MM.1S (cell line): Measurements from ENCODE around the gene CNPY1.

Source experiments
- EZH2 ChIP-seq: fragments of 300-600 bp; sonication (generic); optimal IDR thresholded peaks from 2 replicates; pipeline ENCODE3; 2017; ENCODE audit warnings: low read depth, mild to moderate bottlenecking, antibody characterized with exemption, low read length, mixed read lengths
- EZH2phosphoT487 ChIP-seq: fragments of 300-600 bp; sonication (generic); IDR thresholded peaks from 2 replicates; pipeline ENCODE4 v1.6.1; 2018; ENCODE audit warnings: antibody characterized with exemption, low read length
- TF ChIP-seq, protein P1 (sequence below): fragments of 300-600 bp; sonication (generic); IDR thresholded peaks from 2 replicates; pipeline ENCODE4 v1.5.1; 2016; ENCODE audit warnings: antibody characterized with exemption, low read length, mixed read lengths

DNA sequence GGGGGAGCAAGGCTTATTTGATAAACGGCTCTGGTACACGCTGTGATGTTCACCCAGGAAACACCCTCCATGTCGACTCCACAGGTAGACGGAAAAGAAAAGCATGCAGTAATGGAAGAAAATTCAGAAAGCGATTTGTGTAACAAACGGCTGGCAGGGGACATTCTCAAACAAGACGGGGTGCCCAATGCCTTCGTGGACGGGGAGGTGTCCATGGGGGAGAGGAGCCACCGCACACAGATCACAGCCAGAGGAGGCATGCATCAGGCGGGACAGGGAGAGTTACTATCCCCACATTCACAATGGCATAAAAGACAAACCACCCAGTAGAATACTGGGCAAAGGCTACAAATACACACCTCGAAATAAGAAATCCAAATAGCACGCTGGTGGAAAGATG lies 20.1 kb downstream of the CNPY1 start:
- TF ChIP-seq, protein P1, sequence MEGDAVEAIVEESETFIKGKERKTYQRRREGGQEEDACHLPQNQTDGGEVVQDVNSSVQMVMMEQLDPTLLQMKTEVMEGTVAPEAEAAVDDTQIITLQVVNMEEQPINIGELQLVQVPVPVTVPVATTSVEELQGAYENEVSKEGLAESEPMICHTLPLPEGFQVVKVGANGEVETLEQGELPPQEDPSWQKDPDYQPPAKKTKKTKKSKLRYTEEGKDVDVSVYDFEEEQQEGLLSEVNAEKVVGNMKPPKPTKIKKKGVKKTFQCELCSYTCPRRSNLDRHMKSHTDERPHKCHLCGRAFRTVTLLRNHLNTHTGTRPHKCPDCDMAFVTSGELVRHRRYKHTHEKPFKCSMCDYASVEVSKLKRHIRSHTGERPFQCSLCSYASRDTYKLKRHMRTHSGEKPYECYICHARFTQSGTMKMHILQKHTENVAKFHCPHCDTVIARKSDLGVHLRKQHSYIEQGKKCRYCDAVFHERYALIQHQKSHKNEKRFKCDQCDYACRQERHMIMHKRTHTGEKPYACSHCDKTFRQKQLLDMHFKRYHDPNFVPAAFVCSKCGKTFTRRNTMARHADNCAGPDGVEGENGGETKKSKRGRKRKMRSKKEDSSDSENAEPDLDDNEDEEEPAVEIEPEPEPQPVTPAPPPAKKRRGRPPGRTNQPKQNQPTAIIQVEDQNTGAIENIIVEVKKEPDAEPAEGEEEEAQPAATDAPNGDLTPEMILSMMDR = no peak
- TF ChIP-seq EZH2 (no peak), EZH2phosphoT487 (no peak)
